ENCODE measurements around the gene TRIM61. TPM values are rescaled to one million over a fixed set of nuclear protein-coding genes. Genes with fewer than 3 reads are reported as not detected.
"Not testable (repeated sequence)": the region's sequence is repeated elsewhere in the genome, so short reads cannot be mapped to it uniquely, and the experiment has no call there.

Gene TRIM61
- total RNA-seq, 6 experiments from 2014 or later: 0.24 to 0.37 (median 0.35) TPM; not detected in 3

- Histone ChIP-seq H3K4me1 (no peaks in the 10 kb centered on the region), H3K36me3 (no peaks in the 10 kb centered on the region), H3K27ac (no peak overlapping the region), H3K27me3 (no peaks in the 10 kb centered on the region), H3K9me3 (no peaks in the 10 kb centered on the region), H3K4me3 (no peak overlapping the region)
- TF ChIP-seq CTCF (IDR thresholded peaks at IDR 0.05) (no peak), POLR2A (IDR thresholded peaks at IDR 0.05) (no peak)
- ATAC-seq (no peak), DNase-seq (no peak)
- intact Hi-C loops (cut with DNase I): no loop called here
- 76% methylated on average over 5 of the region's 9 CpGs for WGBS (ENCODE audit: insufficient coverage, low coverage, low lambda C conversion rate, missing lambda C conversion rate)
Measured at GRCh38 chr4:165006456-165006855, 29.0 kb upstream of the TRIM61 start.

GRCh38 chr4:165005352-165005925, 28.0 kb upstream of the TRIM61 start:
- Histone ChIP-seq H3K27ac (no peak overlapping the region), H3K27me3 (no peaks in the 10 kb centered on the region), H3K4me1 (no peaks in the 10 kb centered on the region), H3K9me3 (no peaks in the 10 kb centered on the region), H3K36me3 (no peaks in the 10 kb centered on the region), H3K4me3 (no peak overlapping the region)
- WGBS (ENCODE audit: insufficient coverage, low coverage, low lambda C conversion rate, missing lambda C conversion rate): 67% methylated on average over 2 of the region's 6 CpGs
- intact Hi-C loops (cut with DNase I): no loop called here
- ATAC-seq (no peak), DNase-seq (no peak)
- TF ChIP-seq POLR2A (IDR thresholded peaks at IDR 0.05) (no peak), CTCF (IDR thresholded peaks at IDR 0.05) (no peak)

GRCh38 chr4:165001957-165002356, 24.5 kb upstream of the TRIM61 start:
- H3K27me3 ChIP-seq; H3K4me3 ChIP-seq; H3K27ac ChIP-seq; ATAC-seq; H3K36me3 ChIP-seq; H3K4me1 ChIP-seq; H3K9me3 ChIP-seq; DNase-seq; intact Hi-C loops (cut with DNase I): not testable (repeated sequence)
- WGBS (ENCODE audit: insufficient coverage, low coverage, low lambda C conversion rate, missing lambda C conversion rate): 27% methylated on average over 3 of the region's 4 CpGs

- ATAC-seq; H3K36me3 ChIP-seq; H3K27ac ChIP-seq; DNase-seq; H3K9me3 ChIP-seq; H3K4me1 ChIP-seq; H3K27me3 ChIP-seq; intact Hi-C loops (cut with DNase I); H3K4me3 ChIP-seq: not testable (repeated sequence)
- 73% methylated on average over 2 of the region's 2 CpGs for WGBS (ENCODE audit: insufficient coverage, low coverage, low lambda C conversion rate, missing lambda C conversion rate)
Measured at GRCh38 chr4:164998526-164999080, 21.1 kb upstream of the TRIM61 start.

- ATAC-seq (no peak), DNase-seq (no peak)
- H3K4me3 ChIP-seq: no peak overlapping the region
- H3K27me3 ChIP-seq: no peaks in the 10 kb centered on the region
- TF ChIP-seq POLR2A (IDR thresholded peaks at IDR 0.05): no peak
- H3K36me3 ChIP-seq: no peaks in the 10 kb centered on the region
- intact Hi-C loops (cut with DNase I): no loop called here
- WGBS (ENCODE audit: insufficient coverage, low coverage, low lambda C conversion rate, missing lambda C conversion rate): 74% methylated on average over 6 of the region's 6 CpGs
- H3K27ac ChIP-seq: no peak overlapping the region
- no peaks in the 10 kb centered on the region for H3K4me1 ChIP-seq
- no peaks in the 10 kb centered on the region for H3K9me3 ChIP-seq
Measured at GRCh38 chr4:164997941-164998340, 20.5 kb upstream of the TRIM61 start.

GRCh38 chr4:164997324-164997723, 19.9 kb upstream of the TRIM61 start:
- Histone ChIP-seq H3K9me3 (no peaks in the 10 kb centered on the region), H3K27ac (no peak overlapping the region), H3K36me3 (no peaks in the 10 kb centered on the region), H3K27me3 (no peaks in the 10 kb centered on the region), H3K4me1 (no peaks in the 10 kb centered on the region), H3K4me3 (no peak overlapping the region)
- ATAC-seq: no peak
- no peak for DNase-seq
- 65% methylated on average over 2 of the region's 2 CpGs for WGBS (ENCODE audit: insufficient coverage, low coverage, low lambda C conversion rate, missing lambda C conversion rate)
- intact Hi-C loops (cut with DNase I): no loop called here
- TF ChIP-seq POLR2A (IDR thresholded peaks at IDR 0.05) (no peak), CTCF (IDR thresholded peaks at IDR 0.05) (no peak)

GRCh38 chr4:164996123-164996522, 18.7 kb upstream of the TRIM61 start:
- DNase-seq; H3K27me3 ChIP-seq; H3K9me3 ChIP-seq; intact Hi-C loops (cut with DNase I); H3K4me1 ChIP-seq; H3K27ac ChIP-seq; ATAC-seq; H3K4me3 ChIP-seq; H3K36me3 ChIP-seq: not testable (repeated sequence)
- WGBS (ENCODE audit: insufficient coverage, low coverage, low lambda C conversion rate, missing lambda C conversion rate): 21% methylated on average over 3 of the region's 6 CpGs

GRCh38 chr4:164990786-164991185, 13.3 kb upstream of the TRIM61 start:
- intact Hi-C loops (cut with DNase I); H3K36me3 ChIP-seq; H3K4me1 ChIP-seq; ATAC-seq; H3K4me3 ChIP-seq; H3K27me3 ChIP-seq; H3K9me3 ChIP-seq; H3K27ac ChIP-seq; DNase-seq: not testable (repeated sequence)
- WGBS (ENCODE audit: insufficient coverage, low coverage, low lambda C conversion rate, missing lambda C conversion rate): 59% methylated on average over 10 of the region's 10 CpGs
